HG03159 (cell line): Measurements from ENCODE around the gene PTGES.
"Not testable (repeated sequence)": the region's sequence is repeated elsewhere in the genome, so short reads cannot be mapped to it uniquely, and the experiment has no call there.

ENCODE experiments used
- ATAC-seq: cut with Tn5 transposase; IDR thresholded peaks from one replicate; pipeline ENCODE4 v1.9.1; 2021; ENCODE audit warnings: mild to moderate bottlenecking, moderate library complexity; ENCODE audit not compliant: unreplicated experiment

The PTGES gene

GRCh38 chr9:129752900-129753729 lies at the start of gene PTGES:
PTGES (minus strand) TSS chr9:129753042; CDS start chr9:129753012, 30 bp downstream.
- ATAC-seq: no peak

GRCh38 chr9:129801504-129801903 lies 48.7 kb upstream of the PTGES start:
- no peak for ATAC-seq

- no peak for ATAC-seq
These were observed 46.1 kb upstream of the PTGES start for GRCh38 chr9:129798973-129799372.

- not testable (repeated sequence) for ATAC-seq
These were observed 43.2 kb upstream of the PTGES start for GRCh38 chr9:129796029-129796428.

GRCh38 chr9:129794549-129794948 lies 41.7 kb upstream of the PTGES start:
- no peak for ATAC-seq

GRCh38 chr9:129786481-129786880 lies 33.6 kb upstream of the PTGES start:
- ATAC-seq: no peak

GRCh38 chr9:129785866-129786265 lies 33.0 kb upstream of the PTGES start:
- no peak for ATAC-seq

GRCh38 chr9:129784970-129785369 lies 32.1 kb upstream of the PTGES start:
- not testable (repeated sequence) for ATAC-seq

- no peak for ATAC-seq
These were observed 30.9 kb upstream of the PTGES start for GRCh38 chr9:129783516-129784361.

GRCh38 chr9:129781981-129782380 lies 29.1 kb upstream of the PTGES start:
- ATAC-seq: no peak

- no peak for ATAC-seq
These were observed 28.3 kb upstream of the PTGES start for GRCh38 chr9:129781131-129781530.

- no peak for ATAC-seq
These were observed 26.8 kb upstream of the PTGES start for GRCh38 chr9:129779560-129780190.

GRCh38 chr9:129778469-129778868 lies 25.6 kb upstream of the PTGES start:
- ATAC-seq: no peak

- no peak for ATAC-seq
These were observed 24.9 kb upstream of the PTGES start for GRCh38 chr9:129777769-129778130.

- no peak for ATAC-seq
These were observed 24.3 kb upstream of the PTGES start for GRCh38 chr9:129776938-129777768.

GRCh38 chr9:129776566-129776937 lies 23.7 kb upstream of the PTGES start:
- no peak for ATAC-seq

- not testable (repeated sequence) for ATAC-seq
These were observed 23.3 kb upstream of the PTGES start for GRCh38 chr9:129776096-129776495.

- no peak for ATAC-seq
These were observed 22.6 kb upstream of the PTGES start for GRCh38 chr9:129775448-129775798.

GRCh38 chr9:129774791-129775447 lies 22.1 kb upstream of the PTGES start:
- no peak for ATAC-seq
